ENCODE results near the gene CFAP73. TPM values are rescaled to one million over a fixed set of nuclear protein-coding genes. Genes with fewer than 3 reads are reported as not detected.

The CFAP73 gene
- total and polyA plus RNA-seq, 2 of the 8 experiments (the other 6 are each of a cell fraction or from before 2014, with no cell fraction given): 0.45 to 0.56 TPM

DNA sequence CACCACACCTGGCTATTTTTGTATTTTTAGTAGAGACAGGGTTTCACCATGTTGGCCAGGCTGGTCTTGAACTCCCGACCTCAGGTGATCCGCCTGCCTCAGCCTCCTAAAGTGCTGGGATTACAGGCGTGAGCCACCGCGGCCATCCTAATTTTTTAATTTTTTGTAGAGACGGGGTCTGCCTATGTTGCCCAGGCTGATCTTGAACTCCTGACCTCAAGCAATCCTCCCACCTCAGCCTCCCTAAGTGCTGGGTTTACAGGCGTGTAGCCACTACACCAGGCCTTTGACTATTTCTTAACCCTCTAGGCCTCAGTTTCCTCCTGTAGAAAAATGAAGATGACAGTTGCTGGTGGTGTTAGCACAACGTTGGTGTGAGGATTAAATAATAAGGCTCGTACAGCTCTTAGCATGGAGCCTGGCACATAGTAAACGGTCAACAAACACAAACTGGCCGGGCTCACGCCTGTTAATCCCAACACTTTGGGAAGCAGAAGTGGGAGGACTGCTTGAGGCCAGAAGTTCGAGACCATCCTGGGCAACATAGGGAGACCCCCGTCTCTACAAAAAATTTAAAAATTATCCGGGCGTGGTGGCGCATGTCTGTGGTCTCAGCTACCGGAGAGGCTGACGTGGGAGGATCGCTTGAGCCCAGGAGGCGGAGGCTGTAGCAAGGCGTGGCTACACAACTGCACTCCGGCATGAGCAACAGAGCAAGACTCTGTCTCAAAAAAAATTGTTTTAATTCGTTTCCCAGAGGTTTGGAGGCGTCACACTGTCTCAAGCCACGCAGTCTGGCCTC lies 34.8 kb downstream of the CFAP73 start:
- Histone ChIP-seq H3K27ac (ENCODE audit: low read depth, low read length) (no peak overlapping the region), H3K18ac (ENCODE audit: extremely low read depth, low read length) (no peak overlapping the region), H2BK15ac (ENCODE audit: low read length) (no peak overlapping the region), H3K23me2 (ENCODE audit: low read depth, low read length) (peaks cover 7% of the 10 kb centered on the region; the same call in 1 of the 2 replicates), H3K27me3 (replicated peaks in 1 of 4; ENCODE audit: control insufficient read depth in 3 of 4, extremely low read depth in 1 of 4, insufficient read depth in 3 of 4, low read length in 3 of 4) (no peaks in the 10 kb centered on the region), H3K9me3 (ENCODE audit: insufficient read depth in 2 of 2, low read depth in 1 of 2, low read length in 1 of 2) (no peaks in the 10 kb centered on the region), H3K4me1 (replicated peaks in 1 of 4; ENCODE audit: control insufficient read depth in 3 of 4, insufficient read depth in 4 of 4, low read length in 3 of 4) (peaks cover 0 to 6% (median 3%) of the 10 kb centered on the region in 4 experiments; a peak in 4 of 7 replicates), H3K23ac (ENCODE audit: insufficient read length) (no peak overlapping the region), H2BK5ac (ENCODE audit: low read depth, low read length) (no peak overlapping the region), H3K9ac (replicated peaks in 1 of 4; ENCODE audit: extremely low read depth in 1 of 4, low read depth in 3 of 4, low read length in 3 of 4) (no peak overlapping the region; a peak in 1 of 7 replicates), H2AK5ac (ENCODE audit: low read depth, low read length) (no peak overlapping the region), H2BK12ac (ENCODE audit: low read depth, low read length) (no peak overlapping the region), H2BK120ac (replicated peaks; ENCODE audit: low read depth, low read length) (no peak overlapping the region), H3K36me3 (ENCODE audit: control insufficient read depth in 2 of 4, insufficient read depth in 4 of 4, low read length in 3 of 4) (peaks cover 3 to 20% (median 12%) of the 10 kb centered on the region in 4 experiments; a peak in 7 of 8 replicates), H3K4me2 (ENCODE audit: insufficient read depth in 1 of 2, low read depth in 2 of 2, low read length in 2 of 2) (peak overlapping the region; percentile 63 to 72), H3K79me1 (ENCODE audit: low read depth, low read length) (peaks cover 13% of the 10 kb centered on the region), H3K56ac (replicated peaks; ENCODE audit: insufficient read length, low read depth, low read length) (no peak overlapping the region), H3K14ac (ENCODE audit: insufficient read length) (no peak overlapping the region), H4K20me1 (replicated peaks in 1 of 2; ENCODE audit: control insufficient read depth in 1 of 2, insufficient read depth in 2 of 2, low read length in 2 of 2) (peaks cover 2 to 13% of the 10 kb centered on the region in 2 experiments), H4K5ac (ENCODE audit: insufficient read length, low read depth, low read length) (no peak overlapping the region), H4K91ac (replicated peaks; ENCODE audit: insufficient read length, low read length) (no peak overlapping the region), H4K8ac (ENCODE audit: extremely low read depth, insufficient read depth, low read length) (0 out of 2 replicates have a peak overlapping the region, but pooled peaks have one; percentile 43), H3K4ac (replicated peaks; ENCODE audit: insufficient read length, low read depth, low read length) (no peak overlapping the region), H3K4me3 (ENCODE audit: extremely low read depth in 1 of 4, insufficient read depth in 2 of 4, low read depth in 3 of 4, low read length in 4 of 4) (peak overlapping the region; percentile 75 to 90 (median 80)), H2AFZ (ENCODE audit: low read length) (no peak overlapping the region), H2BK20ac (ENCODE audit: low read length) (no peak overlapping the region), H3K79me2 (ENCODE audit: control insufficient read depth in 1 of 2, insufficient read depth in 2 of 2, low read length in 2 of 2) (peaks cover 9 to 46% of the 10 kb centered on the region in 2 experiments; a peak in 3 of 4 replicates)
- 50% methylated on average over 26 of the region's 26 CpGs; no CpG with 5 or more reads in 1 of the 2 experiments for WGBS, 2 experiments (ENCODE audit: extremely low coverage in 1 of 2, insufficient coverage in 1 of 2, insufficient read length in 1 of 2, insufficient replicate concordance in 2 of 2, low coverage in 1 of 2, low lambda C conversion rate in 2 of 2, missing lambda C conversion rate in 1 of 2)
- ChIA-PET CTCF (ENCODE audit: partially characterized antibody) (interaction anchor here (0.9 to 2.4 kb wide), 5 partner anchors 9 to 241 kb away, joined by 3 to 12 read pairs (median 3); no protein-coding TSS in a partner anchor), POLR2A (ENCODE audit: partially characterized antibody) (interaction anchor here (0.7 to 5.1 kb wide), 9 partner anchors 10 to 145 kb away, joined by 3 to 30 read pairs (median 4); partner anchors contain the start of gene TPCN1)
- DNase-seq (ENCODE audit: low read depth in 1 of 2, low spot score in 2 of 2): no peak
- no peak for FAIRE-seq
- TF ChIP-seq RAD21 (IDR thresholded peaks at IDR 0.05 in 1 of 2, conservative IDR thresholded peaks at IDR 0.05 in 1 of 2; ENCODE audit: low read depth in 2 of 2, low read length in 2 of 2) (no peak), BACH1 (IDR thresholded peaks at IDR 0.05; ENCODE audit: low read length) (no peak), SP1 (IDR thresholded peaks at IDR 0.05; ENCODE audit: low read depth, low read length) (no peak), TAF7 (optimal IDR thresholded peaks at IDR 0.05; ENCODE audit: borderline replicate concordance, low read depth, low read length) (no peak), SIRT6 (IDR thresholded peaks at IDR 0.05; ENCODE audit: low read length) (no peak), SAP30 (IDR thresholded peaks at IDR 0.05; ENCODE audit: insufficient read depth, insufficient replicate concordance, low read length) (no peak), KDM4A (IDR thresholded peaks at IDR 0.05; ENCODE audit: low read depth, low read length, severe bottlenecking) (no peak), CTBP2 (IDR thresholded peaks at IDR 0.05; ENCODE audit: borderline replicate concordance, insufficient read depth, insufficient read length, low read length) (no peak), RBBP5 (IDR thresholded peaks at IDR 0.05; ENCODE audit: borderline replicate concordance, low read depth, low read length) (no peak), PHF8 (conservative IDR thresholded peaks at IDR 0.05; ENCODE audit: low read depth, low read length) (no peak), SRF (IDR thresholded peaks at IDR 0.05; ENCODE audit: low read depth, low read length) (no peak)

Data from H1 (cell line).